Activated naive CD4-positive, alpha-beta T cell treated with anti-CD3 and anti-CD28 coated beads, Interleukin-2, amount 50 U/mL, for 72 hours (primary cell): ENCODE data around the gene B9D2. TPM values are rescaled to one million over a fixed set of nuclear protein-coding genes. Genes with fewer than 3 reads are reported as not detected.
"Not testable (repeated sequence)": the region's sequence is repeated elsewhere in the genome, so short reads cannot be mapped to it uniquely, and the experiment has no call there.

Experiments used
- ATAC-seq, 2 donors: fragments of 150-1000 bp; cut with Tn5 transposase; 2 replicates each; pipeline ENCODE4 v1.10.0; 2021; ENCODE audit warnings: mild to moderate bottlenecking in 2 of 2, moderate library complexity in 2 of 2
- DNase-seq, 2 donors: peaks; one replicate each; pipeline ENCODE4 v3.0.0; 2021 to 2022; ENCODE audit warnings: low spot score in 2 of 2
- H3K27ac Mint-ChIP-seq, 2 donors: one replicate each; pipeline ENCODE4 v1.8.0; 2022; ENCODE audit warnings: mild to moderate bottlenecking in 2 of 2, mixed read lengths in 2 of 2
- H3K36me3 Mint-ChIP-seq, 2 donors: one replicate each; pipeline ENCODE4 v1.8.0; 2022; ENCODE audit warnings: mixed read lengths in 2 of 2
- H3K9me3 Mint-ChIP-seq, 2 donors: one replicate each; pipeline ENCODE4 v1.8.0; 2022; ENCODE audit warnings: mixed read lengths in 2 of 2
- total RNA-seq, 2 donors: library from RNA; stranded (reverse); gene quantifications; one replicate each; pipeline ENCODE4 v1.2.3, GENCODE V29; 2022

The B9D2 gene
- total RNA-seq, 2 donors from 2014 or later = 4.7 to 7.8 TPM

DNA sequence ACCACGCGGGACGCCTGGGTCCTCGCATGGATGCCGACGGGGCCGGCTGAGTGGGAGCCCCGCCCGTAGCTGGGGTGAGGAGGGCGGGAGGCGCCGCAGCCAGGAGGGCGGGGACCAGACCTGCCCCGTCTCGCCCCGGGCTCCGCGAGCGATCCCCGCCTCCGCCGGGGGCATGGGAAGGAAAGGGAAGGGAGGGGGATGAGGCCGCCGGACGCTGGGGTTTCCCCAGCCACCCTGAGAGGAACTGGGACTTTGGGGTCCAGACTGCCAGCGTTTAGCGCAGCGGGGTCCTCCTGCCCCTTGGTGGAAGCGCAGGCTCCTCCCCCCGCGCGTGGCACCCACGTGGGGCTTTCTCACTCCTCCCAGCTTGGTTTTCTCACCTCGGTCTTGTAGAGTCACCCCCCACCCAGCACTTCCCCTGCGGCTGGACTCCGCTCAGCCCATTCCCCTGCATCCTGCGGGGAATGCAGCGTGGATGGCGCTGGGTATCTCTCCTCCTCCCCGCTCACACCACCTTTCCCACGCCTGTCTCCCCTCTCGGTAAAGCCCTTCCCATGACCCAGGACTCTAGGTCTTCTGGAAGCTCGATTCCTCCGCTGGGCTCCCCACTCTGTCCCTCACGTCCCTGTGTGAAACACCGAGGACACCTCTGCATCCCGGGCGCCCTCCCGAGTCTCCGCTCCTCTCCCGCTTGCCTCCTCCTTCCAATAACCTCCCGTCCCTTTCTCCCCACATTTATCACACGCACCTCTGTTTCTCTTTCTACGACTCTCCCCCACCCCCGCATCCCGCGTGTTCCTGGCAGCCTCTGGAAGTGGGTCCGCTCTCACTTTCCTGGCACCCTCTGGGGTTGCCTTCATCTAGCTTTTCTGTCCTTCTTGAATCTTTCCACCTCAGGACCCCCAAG, 12.4 kb downstream of the B9D2 start:
- peak overlapping the region; percentile 93 to 94 for H3K27ac Mint-ChIP-seq
- H3K9me3 Mint-ChIP-seq = no peaks in the 10 kb centered on the region
- H3K36me3 Mint-ChIP-seq = peaks cover 26 to 49% of the 10 kb centered on the region in 2 donors
- DNase-seq (peak; percentile 80 to 85), ATAC-seq (peak; percentile 64 to 68)

DNA sequence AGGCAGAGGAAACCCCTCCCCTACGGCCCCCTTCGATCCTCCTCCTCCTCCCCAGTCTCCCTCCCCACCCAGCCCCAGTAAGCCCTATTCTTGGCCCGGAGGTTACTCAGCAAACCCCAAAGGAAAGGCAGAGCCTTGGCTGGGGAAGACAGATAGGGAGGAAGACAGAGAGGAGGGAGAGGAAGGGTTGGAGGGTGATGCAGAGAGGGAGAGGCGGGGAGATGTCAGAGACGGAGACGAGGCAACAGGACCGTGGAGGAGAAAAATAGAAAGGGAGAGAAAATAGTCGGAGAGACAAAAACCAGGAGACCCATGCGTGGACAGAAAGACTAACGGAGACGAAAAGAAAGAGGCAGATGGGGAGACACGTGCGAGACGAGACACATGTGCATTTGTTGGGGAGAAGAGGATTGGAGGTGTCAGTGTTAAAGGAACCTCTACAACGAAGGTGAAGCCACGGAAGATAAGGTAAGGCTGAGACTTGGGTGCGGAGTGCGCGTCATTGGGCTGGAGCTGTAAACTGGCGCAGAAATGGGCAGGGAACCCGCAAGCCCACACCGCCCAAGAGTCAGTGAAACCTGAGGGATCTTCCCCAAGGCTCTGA, 13.1 kb downstream of the B9D2 start:
- DNase-seq (no peak), ATAC-seq (no peak)
- Mint-ChIP-seq H3K9me3 (no peaks in the 10 kb centered on the region), H3K36me3 (peaks cover 26 to 49% of the 10 kb centered on the region in 2 donors), H3K27ac (peak overlapping the region; percentile 91 to 93)

DNA sequence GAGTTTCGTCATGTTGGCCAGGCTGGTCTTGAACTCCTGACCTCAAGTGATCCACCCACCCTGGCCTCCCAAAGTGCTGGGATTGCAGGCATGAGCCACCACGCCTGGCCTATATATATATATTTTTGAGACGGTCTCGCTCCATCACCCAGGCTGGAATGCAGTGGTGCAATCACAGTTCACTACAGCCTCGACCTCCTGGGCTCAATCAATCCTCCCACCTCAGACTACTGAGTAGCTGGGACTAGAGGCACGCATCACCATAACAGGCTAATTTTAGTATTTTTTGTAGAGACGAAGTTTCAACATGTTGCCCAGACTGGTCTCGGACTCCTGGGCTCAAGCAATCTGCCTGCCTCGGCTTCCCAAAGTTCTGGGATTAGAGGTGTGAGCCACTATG, 17.0 kb downstream of the B9D2 start:
- not testable (repeated sequence) for DNase-seq, ATAC-seq, H3K27ac Mint-ChIP-seq, H3K9me3 Mint-ChIP-seq
- H3K36me3 Mint-ChIP-seq = peaks cover 20 to 35% of the 10 kb centered on the region in 2 donors

DNA sequence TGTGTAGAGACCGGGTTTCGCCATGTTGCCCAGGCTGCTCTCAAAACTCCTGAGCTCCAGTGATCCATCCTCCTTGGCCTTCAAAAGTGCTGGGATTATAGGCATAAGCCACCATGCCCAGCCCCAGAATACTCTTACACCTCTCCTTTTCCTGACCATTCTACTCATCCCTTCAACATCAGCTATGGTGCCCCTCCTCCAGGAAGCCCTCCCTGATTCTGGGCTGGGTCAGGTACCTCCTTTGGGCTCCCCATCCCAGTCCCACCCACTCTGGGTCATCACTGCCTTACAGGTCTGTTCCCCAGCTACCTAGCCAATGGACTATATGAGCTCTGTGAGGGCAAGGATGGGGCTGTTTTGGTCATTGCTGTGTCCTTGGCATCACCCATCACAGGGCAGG, 19.8 kb downstream of the B9D2 start:
- ATAC-seq (no peak), DNase-seq (no peak)
- Mint-ChIP-seq H3K27ac (no peak overlapping the region), H3K9me3 (no peaks in the 10 kb centered on the region), H3K36me3 (peaks cover 8 to 13% of the 10 kb centered on the region in 2 donors)

DNA sequence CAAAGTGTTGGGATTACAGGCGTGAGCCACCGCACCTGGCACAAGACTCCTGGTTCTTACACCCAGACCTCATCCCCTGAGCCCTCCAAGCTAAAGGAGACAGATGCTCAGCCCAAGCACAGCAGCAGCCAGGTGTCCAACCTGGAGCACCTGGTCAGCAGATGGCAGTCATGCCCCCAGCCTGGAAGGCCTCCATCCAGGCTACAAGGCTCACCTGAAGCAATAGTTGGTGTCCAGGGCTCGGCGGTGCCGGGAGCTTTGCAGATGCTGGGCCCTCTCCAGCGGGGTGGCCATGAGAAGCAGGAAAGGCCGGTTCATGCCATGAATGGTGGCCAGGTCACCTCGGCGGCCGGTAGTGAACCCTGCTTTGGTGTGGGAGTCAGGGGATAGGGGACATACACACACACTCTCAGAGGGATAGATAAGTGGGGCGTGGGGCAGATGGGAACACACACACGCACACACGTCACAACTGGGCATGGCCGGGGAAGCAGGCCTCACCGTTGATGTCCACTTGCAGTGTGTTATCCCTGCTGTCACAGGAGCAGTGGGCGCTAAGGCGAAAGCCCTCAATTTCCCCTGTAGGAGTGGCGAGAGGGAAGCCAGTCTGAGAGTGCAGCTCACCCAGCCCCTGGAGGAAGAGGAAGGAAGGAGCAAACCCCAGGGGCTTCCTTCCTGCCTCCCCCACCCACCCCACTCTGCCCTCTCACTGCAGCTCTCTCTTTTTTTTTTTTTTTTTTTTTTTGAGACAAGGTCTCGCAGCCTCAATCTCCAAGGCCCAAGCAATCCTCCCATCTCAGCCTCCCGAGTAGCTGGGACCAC, 22.1 kb downstream of the B9D2 start:
- Mint-ChIP-seq H3K9me3 (no peaks in the 10 kb centered on the region), H3K36me3 (peaks cover 4 to 7% of the 10 kb centered on the region in 2 donors), H3K27ac (no peak overlapping the region)
- no peak for ATAC-seq
- DNase-seq = no peak

DNA sequence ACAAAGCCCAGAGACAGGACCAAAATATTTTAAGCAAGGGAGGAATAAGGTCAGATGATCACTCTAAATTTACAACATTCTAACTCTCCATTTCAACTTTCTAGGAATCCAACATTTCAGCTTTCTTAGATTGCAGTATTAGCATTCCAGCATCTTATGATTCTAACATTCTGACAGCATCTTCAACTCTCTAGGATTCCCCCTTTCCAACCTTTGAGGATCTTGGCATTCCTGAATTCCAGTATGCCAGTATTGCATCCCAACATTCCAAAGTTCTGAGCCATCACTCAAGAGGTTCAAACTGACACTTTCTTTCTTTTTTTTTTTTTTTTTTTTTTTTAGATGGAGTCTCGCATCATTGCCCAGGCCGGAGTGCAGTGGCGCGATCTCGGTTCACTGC, 24.0 kb downstream of the B9D2 start:
- no peak for DNase-seq
- H3K9me3 Mint-ChIP-seq = no peaks in the 10 kb centered on the region
- peaks cover 4 to 7% of the 10 kb centered on the region in 2 donors for H3K36me3 Mint-ChIP-seq
- no peak overlapping the region for H3K27ac Mint-ChIP-seq
- no peak for ATAC-seq

DNA sequence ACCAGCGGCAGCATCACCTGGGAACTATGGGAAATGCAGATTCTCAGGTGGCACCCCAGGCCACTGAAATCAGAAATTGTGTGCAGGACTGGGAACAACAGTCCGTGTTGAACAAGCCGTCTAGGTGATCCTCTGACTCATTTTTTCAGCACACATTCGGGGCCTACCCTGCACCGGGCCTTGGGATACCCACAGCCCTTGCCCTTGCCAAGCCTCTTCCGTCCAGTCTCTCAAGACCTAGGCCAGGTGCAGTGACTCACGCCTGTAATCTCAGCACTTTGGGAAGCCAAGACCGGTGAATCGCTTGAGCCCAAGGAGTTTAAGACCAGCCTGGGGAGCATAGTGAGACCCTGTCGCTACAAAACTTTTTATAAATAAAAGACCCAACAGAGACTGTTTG, 28.5 kb downstream of the B9D2 start:
- H3K27ac Mint-ChIP-seq = peak overlapping the region in 1 of 2 donors; percentile 23
- peak in 1 of 2 donors; percentile 45 for ATAC-seq
- H3K36me3 Mint-ChIP-seq = peaks cover 8 to 9% of the 10 kb centered on the region in 2 donors
- DNase-seq = no peak
- no peaks in the 10 kb centered on the region for H3K9me3 Mint-ChIP-seq

DNA sequence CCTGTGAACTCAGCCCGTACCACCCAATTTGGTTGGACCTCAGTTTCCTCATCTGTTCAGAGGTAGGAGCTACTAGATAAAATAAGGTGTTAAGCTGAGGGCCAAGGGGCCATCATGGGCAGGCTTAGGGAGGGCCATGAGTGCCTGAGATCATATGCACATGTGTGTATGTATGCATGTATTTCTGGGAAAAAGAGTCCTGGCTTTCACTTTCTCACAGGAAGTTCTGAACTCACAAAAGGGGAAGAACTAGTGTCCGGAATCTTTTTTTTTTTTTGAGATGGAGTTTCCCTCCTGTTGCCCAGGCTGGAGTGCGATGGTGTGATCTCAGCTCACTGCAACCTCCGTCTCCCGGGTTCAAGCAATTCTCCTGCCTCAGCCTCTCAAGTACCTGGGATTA, 29.2 kb downstream of the B9D2 start:
- Mint-ChIP-seq H3K36me3 (peaks cover 10 to 12% of the 10 kb centered on the region in 2 donors), H3K27ac (peak overlapping the region; percentile 56 to 84), H3K9me3 (no peaks in the 10 kb centered on the region)
- ATAC-seq (no peak), DNase-seq (no peak)

DNA sequence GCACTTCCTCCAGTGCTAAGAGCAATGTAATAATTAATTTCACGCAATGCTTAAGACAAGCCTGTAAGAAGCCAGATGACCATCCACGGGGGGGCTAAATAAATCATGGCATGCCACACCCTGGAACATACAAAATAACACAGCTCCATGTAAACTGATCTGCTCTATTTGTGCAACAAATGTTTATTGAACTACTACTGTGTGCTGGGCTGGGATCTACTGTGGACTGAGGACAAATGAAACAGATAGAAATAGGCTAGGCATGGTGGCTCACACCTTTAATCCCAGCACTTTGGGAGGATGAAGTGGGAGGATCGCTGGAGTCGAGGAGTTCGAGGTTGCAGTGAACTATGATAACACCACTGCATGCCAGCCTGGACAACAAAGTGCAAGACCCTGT, 31.5 kb downstream of the B9D2 start:
- no peaks in the 10 kb centered on the region for H3K9me3 Mint-ChIP-seq
- DNase-seq (no peak), ATAC-seq (no peak)
- no peak overlapping the region for H3K27ac Mint-ChIP-seq
- peaks cover 10 to 21% of the 10 kb centered on the region in 2 donors for H3K36me3 Mint-ChIP-seq

DNA sequence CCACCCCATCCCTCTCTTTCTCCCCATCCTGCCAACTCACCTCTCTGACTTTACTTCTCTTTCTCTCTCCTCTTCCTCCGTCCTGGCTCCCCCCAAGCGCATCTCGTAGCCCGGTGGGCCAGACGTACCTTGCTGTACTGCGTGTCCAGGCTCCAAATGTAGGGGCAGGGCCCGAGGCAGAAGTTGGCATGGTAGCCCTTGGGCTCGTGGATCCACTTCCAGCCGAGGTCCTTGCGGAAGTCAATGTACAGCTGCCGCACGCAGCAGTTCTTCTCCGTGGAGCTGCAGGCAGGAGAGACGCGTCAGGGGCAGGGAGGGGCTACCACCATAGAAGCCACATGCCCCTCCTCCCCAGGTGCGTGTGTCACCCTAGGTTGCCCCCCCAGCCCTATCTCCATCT, 31.9 kb downstream of the B9D2 start:
- no peak for ATAC-seq
- Mint-ChIP-seq H3K36me3 (peaks cover 10 to 22% of the 10 kb centered on the region in 2 donors), H3K9me3 (no peaks in the 10 kb centered on the region), H3K27ac (peak overlapping the region in 1 of 2 donors; percentile 37)
- no peak for DNase-seq

DNA sequence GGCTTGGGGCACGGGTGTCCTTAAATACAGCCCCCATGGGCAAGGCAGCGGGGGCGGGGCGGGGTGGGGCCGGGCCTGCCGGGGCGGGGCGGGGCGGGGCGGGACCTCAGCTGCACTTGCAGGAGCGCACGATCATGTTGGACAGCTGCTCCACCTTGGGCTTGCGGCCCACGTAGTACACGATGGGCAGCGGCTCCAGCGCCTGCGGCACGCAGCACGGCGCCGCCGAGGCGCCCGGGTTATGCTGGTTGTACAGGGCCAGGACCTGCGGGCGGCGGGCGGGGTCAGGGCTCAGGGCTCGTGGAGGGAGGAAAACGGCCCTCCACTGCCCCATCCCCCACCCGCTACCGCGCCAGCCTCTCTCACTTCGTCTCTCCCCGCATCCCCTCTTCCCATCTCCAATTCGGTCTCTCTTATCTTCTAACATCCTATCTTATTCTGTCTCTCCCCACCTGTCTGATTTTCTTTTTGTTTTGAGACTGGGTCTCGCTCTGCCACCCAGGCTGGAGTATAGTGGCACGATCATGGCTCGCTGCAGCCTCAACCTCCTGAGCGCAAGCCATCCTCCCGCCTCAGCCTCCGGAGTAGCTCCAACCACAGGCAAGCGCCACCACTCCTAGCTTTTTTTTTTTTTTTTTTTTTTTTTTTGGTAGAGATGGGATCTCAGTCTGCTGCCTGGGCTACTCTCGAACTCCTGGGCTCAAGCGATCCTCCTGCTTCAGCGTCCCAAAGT, 32.8 kb downstream of the B9D2 start:
- H3K36me3 Mint-ChIP-seq = peaks cover 10 to 31% of the 10 kb centered on the region in 2 donors
- H3K27ac Mint-ChIP-seq = peak overlapping the region; percentile 8 to 37
- ATAC-seq = no peak
- DNase-seq = no peak
- H3K9me3 Mint-ChIP-seq = no peaks in the 10 kb centered on the region

DNA sequence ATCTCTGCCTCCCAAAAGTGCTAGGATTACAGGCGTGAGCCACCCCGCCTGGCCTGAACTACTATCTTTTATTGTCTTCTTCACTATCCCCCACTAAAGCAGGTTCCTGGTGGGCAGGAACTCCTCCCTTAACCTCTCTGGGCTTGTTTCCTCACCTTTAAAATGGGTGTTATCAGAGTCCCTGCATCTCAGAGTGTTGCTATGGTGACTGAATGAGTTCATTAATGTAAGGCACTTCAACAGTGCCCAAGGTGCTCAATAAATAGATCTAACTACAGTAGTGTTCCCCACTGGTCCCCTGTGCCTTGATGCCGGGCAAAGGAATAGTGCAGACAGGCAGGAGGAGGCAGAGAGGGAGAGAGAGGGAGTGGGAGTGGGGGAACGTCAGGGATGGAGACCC, 33.5 kb downstream of the B9D2 start:
- H3K9me3 Mint-ChIP-seq = no peaks in the 10 kb centered on the region
- DNase-seq = no peak
- H3K36me3 Mint-ChIP-seq = peaks cover 10 to 32% of the 10 kb centered on the region in 2 donors

DNA sequence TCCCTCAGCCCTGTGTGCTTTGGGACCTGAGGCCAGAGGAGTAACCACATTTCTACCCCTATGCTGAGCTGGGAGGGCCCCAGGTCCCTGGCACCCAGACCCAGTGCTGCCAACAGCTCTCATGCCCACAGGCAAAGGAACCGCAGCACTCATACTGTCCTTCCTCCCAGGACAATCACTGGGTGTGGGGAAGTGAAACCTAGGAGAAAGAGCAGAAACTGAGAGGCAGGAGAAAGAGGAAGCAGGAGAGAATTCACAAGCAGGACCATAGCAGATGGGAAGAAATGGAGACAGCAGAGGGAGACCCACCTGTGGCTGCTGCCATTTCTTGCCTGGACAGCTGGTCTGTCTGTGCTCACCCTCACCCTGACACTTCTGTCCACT, 35.1 kb downstream of the B9D2 start:
- Mint-ChIP-seq H3K27ac (peak overlapping the region; percentile 96), H3K9me3 (no peaks in the 10 kb centered on the region), H3K36me3 (peaks cover 10 to 32% of the 10 kb centered on the region in 2 donors)
- ATAC-seq = no peak
- DNase-seq = no peak

More for the DNA sequence above, 33.5 kb downstream of the B9D2 start:
- peak overlapping the region in 1 of 2 donors; percentile 51 for H3K27ac Mint-ChIP-seq
- ATAC-seq = no peak

DNA sequence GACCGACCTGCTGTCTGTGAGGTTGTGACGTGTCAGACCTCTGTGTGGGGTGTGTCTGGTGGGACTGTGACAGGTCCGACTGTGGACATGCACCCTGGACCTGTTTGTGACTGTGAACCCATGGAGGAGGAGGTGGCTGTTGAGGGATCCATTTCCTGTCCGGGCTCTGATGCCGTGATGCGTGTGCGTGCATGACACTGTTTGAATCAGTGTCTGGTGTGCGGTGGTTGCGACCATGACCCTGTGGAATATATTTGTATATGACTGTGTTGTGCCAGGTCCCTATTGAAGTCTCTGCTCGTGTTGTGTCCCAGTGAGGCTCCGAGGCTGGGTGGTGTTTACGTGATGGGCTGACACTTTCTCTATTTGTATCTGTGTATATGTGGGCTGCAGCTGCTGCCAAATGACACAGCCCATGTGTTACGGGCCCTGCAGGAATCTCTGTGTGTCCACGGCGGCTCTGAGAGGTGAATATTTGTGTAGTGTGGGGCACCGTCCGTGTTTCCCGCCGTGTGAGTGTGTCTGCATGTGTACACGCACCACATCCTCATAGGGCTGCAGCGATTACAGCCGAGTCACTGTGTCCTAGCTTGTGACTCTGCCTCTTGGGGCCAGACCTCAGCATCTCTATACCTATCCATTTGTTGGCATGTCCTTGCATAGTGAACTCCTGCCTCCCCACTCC, 35.6 kb downstream of the B9D2 start:
- H3K27ac Mint-ChIP-seq = peak overlapping the region; percentile 96
- no peaks in the 10 kb centered on the region for H3K9me3 Mint-ChIP-seq
- ATAC-seq (peak; percentile 72 to 74), DNase-seq (peak; percentile 44 to 83)
- H3K36me3 Mint-ChIP-seq = peaks cover 10 to 32% of the 10 kb centered on the region in 2 donors

DNA sequence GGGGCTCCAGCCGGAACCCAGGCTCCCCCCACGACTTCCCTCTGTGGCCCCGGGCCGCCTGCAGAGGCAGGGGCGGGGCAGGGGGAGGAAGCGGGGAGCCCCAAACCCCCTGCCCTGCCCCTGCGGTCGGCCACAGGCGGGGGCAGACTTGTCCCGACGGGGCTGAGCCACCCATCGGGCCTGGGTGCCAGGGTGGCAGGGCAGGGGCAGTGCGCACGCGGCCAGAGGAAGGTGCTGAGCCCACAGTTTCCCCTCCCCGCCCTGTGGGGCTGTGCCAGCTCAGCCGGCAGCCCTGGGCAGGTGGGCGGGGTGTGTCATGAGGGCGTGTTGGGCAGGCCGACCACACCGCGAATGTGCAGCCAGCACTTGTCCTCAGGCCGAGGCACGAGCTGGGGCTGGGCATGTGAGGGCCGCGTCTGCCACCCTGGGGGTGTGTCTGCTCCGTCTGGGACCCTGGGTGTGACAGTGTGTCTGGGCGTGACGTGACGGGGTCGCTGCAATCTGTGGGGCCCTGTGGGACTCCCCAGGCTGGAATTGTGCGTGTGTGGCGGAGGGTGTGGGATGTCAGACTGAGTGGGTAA, 36.3 kb downstream of the B9D2 start:
- no peaks in the 10 kb centered on the region for H3K9me3 Mint-ChIP-seq
- ATAC-seq = peak; percentile 79
- peak overlapping the region; percentile 96 for H3K27ac Mint-ChIP-seq
- H3K36me3 Mint-ChIP-seq = peaks cover 10 to 32% of the 10 kb centered on the region in 2 donors
- peak; percentile 79 to 95 for DNase-seq
